ENCODE measurements around the gene FAM216B. TPM values are rescaled to one million over a fixed set of nuclear protein-coding genes. Genes with fewer than 3 reads are reported as not detected.

FAM216B gene
- total RNA-seq, 2 donors from 2014 or later, result not detected

DNA sequence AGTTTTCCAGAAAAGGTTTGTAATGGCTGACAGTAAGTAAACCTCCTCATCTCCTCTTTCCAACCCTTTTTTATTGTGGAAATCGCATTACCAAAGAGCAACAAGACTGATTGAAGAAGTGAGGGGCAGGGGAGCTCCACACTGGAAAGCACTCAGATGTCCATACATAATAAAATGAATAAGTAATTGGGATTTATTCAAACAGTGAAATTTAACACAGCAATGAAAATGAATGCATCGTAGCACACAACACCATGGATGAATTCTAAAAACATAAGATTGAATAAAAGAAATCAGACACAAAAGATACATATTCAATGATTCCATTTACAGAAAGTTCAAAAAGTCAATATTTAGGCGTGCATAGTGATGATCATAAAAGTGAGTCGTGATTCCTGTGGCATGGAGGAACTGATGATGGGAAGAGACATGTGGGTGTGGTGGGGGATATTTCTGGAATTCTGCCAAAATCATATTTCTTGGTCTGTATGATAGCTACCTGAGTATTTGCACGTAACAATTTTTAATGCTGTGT, 18.8 kb downstream of the FAM216B start:
- no peak overlapping the region for H3K4me3 Mint-ChIP-seq
- no peak for DNase-seq
- Histone ChIP-seq H3K4me1 (ENCODE audit: control insufficient read depth, insufficient read depth, low read length) (no peaks in the 10 kb centered on the region), H3K4me3 (ENCODE audit: low read length) (no peak overlapping the region), H3K27ac (ENCODE audit: low read depth, low read length) (no peak overlapping the region), H3K36me3 (ENCODE audit: control insufficient read depth, insufficient read depth, low read length) (no peaks in the 10 kb centered on the region), H3K9ac (ENCODE audit: extremely low read depth, low read length, poor library complexity, severe bottlenecking) (no peak overlapping the region), H3K9me3 (ENCODE audit: control insufficient read depth, low read length) (no peaks in the 10 kb centered on the region), H3K27me3 (ENCODE audit: control insufficient read depth, insufficient read depth, low read length, poor library complexity, severe bottlenecking) (no peaks in the 10 kb centered on the region)
- H3K27me3 Mint-ChIP-seq (ENCODE audit: insufficient read depth), result no peaks in the 10 kb centered on the region
- H3K9me3 Mint-ChIP-seq, result no peaks in the 10 kb centered on the region
- no peak overlapping the region for H3K27ac Mint-ChIP-seq
- TF ChIP-seq, protein P1, sequence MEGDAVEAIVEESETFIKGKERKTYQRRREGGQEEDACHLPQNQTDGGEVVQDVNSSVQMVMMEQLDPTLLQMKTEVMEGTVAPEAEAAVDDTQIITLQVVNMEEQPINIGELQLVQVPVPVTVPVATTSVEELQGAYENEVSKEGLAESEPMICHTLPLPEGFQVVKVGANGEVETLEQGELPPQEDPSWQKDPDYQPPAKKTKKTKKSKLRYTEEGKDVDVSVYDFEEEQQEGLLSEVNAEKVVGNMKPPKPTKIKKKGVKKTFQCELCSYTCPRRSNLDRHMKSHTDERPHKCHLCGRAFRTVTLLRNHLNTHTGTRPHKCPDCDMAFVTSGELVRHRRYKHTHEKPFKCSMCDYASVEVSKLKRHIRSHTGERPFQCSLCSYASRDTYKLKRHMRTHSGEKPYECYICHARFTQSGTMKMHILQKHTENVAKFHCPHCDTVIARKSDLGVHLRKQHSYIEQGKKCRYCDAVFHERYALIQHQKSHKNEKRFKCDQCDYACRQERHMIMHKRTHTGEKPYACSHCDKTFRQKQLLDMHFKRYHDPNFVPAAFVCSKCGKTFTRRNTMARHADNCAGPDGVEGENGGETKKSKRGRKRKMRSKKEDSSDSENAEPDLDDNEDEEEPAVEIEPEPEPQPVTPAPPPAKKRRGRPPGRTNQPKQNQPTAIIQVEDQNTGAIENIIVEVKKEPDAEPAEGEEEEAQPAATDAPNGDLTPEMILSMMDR (conservative IDR thresholded peaks at IDR 0.05), result no peak
- H3K4me1 Mint-ChIP-seq, result peaks cover 8% of the 10 kb centered on the region
- 69 to 81% methylated on average over 2 to 5 of the region's 5 CpGs for WGBS, 2 experiments (ENCODE audit: insufficient coverage in 1 of 2, insufficient read length in 1 of 2)
- H3K36me3 Mint-ChIP-seq (ENCODE audit: low read depth), result no peaks in the 10 kb centered on the region

DNA sequence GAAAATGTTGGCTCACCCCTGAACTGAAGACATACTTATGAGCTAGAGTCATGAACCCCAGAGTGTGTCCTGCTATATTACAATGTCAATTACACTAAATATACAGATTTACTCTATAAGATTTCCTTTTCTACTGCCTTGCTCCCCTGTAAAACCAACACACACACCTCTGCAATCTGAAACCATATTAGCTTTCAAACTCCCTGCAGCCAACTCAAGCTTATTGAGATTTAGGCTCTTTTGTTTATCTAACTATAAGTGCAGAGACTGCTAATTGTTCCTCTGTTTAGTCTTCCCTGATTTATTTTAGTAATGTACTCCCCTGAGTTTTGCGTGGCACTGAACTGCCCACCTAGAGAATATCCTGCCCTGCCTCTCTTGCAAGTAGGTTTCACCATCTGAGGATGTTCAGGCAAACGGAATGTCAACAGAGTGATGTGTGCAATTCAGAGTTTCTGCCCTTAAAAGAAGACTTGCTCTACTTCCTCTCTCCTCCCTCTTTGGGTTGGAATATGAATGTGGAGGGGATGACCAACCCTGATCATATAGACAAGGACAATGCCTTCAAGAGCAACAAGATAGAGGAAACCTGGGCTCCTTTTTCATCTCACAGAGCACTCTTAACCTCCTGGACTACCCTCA, 22.3 kb downstream of the FAM216B start:
- no peak overlapping the region for H3K4me3 Mint-ChIP-seq
- 89 to 100% methylated on average over 2 of the region's 2 CpGs for WGBS, 2 experiments (ENCODE audit: insufficient coverage in 1 of 2, insufficient read length in 1 of 2)

DNA sequence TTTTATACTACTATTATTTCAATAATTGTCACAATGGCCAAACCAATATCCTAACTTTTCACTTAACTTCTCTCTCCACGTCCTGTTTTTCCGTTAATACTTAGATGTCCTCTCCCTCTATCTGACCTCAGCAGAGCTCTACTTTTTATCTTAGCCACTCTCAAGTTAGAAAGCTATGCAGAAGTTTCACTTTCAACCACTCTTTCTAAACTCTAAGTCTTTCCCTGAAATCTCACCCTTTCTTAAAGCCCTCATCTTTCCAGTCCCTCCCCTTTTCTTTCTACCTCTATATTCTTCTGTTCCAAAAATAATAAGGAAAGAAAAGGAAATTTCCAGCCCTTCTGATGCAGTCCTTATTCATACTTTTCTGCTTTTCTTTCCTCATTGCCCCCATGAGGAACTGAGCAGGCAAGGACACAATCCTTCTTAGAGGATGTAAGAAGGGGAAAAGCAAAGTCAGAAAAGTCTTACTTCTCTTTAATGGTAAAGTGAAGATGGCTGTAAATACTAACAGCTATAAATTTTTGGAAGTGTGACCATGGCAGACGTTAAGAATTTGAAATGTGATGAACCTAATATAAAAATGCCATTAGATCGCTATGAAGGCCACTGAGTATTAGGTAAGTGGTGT, 23.0 kb downstream of the FAM216B start:
- no peaks in the 10 kb centered on the region for H3K4me1 ChIP-seq (ENCODE audit: control insufficient read depth, insufficient read depth, low read length)
- Mint-ChIP-seq H3K27ac (no peak overlapping the region), H3K36me3 (ENCODE audit: low read depth) (no peaks in the 10 kb centered on the region), H3K4me1 (no peaks in the 10 kb centered on the region), H3K27me3 (ENCODE audit: insufficient read depth) (no peaks in the 10 kb centered on the region), H3K4me3 (no peak overlapping the region), H3K9me3 (no peaks in the 10 kb centered on the region)
- H3K27me3 ChIP-seq (ENCODE audit: control insufficient read depth, insufficient read depth, low read length, poor library complexity, severe bottlenecking), result no peaks in the 10 kb centered on the region
- no peaks in the 10 kb centered on the region for H3K9me3 ChIP-seq (ENCODE audit: control insufficient read depth, low read length)
- TF ChIP-seq, protein P1 (conservative IDR thresholded peaks at IDR 0.05), result no peak
- H3K9ac ChIP-seq (ENCODE audit: extremely low read depth, low read length, poor library complexity, severe bottlenecking), result no peak overlapping the region
- H3K4me3 ChIP-seq (ENCODE audit: low read length), result no peak overlapping the region
- no peak overlapping the region for H3K27ac ChIP-seq (ENCODE audit: low read depth, low read length)
- WGBS, 2 experiments (ENCODE audit: insufficient coverage in 1 of 2, insufficient read length in 1 of 2), result 76 to 82% methylated on average over 4 of the region's 4 CpGs
- H3K36me3 ChIP-seq (ENCODE audit: control insufficient read depth, insufficient read depth, low read length), result no peaks in the 10 kb centered on the region
- no peak for DNase-seq

More for the DNA sequence above, 22.3 kb downstream of the FAM216B start:
- TF ChIP-seq, protein P1 (conservative IDR thresholded peaks at IDR 0.05), result no peak
- no peak for DNase-seq
- no peaks in the 10 kb centered on the region for H3K27me3 Mint-ChIP-seq (ENCODE audit: insufficient read depth)
- Histone ChIP-seq H3K27me3 (ENCODE audit: control insufficient read depth, insufficient read depth, low read length, poor library complexity, severe bottlenecking) (no peaks in the 10 kb centered on the region), H3K36me3 (ENCODE audit: control insufficient read depth, insufficient read depth, low read length) (no peaks in the 10 kb centered on the region), H3K27ac (ENCODE audit: low read depth, low read length) (no peak overlapping the region), H3K9me3 (ENCODE audit: control insufficient read depth, low read length) (no peaks in the 10 kb centered on the region), H3K4me3 (ENCODE audit: low read length) (no peak overlapping the region), H3K4me1 (ENCODE audit: control insufficient read depth, insufficient read depth, low read length) (no peaks in the 10 kb centered on the region), H3K9ac (ENCODE audit: extremely low read depth, low read length, poor library complexity, severe bottlenecking) (no peak overlapping the region)
- no peaks in the 10 kb centered on the region for H3K36me3 Mint-ChIP-seq (ENCODE audit: low read depth)
- H3K27ac Mint-ChIP-seq, result no peak overlapping the region
- H3K4me1 Mint-ChIP-seq, result no peaks in the 10 kb centered on the region
- H3K9me3 Mint-ChIP-seq, result no peaks in the 10 kb centered on the region
